ENCODE results near the gene APLF.

DNA sequence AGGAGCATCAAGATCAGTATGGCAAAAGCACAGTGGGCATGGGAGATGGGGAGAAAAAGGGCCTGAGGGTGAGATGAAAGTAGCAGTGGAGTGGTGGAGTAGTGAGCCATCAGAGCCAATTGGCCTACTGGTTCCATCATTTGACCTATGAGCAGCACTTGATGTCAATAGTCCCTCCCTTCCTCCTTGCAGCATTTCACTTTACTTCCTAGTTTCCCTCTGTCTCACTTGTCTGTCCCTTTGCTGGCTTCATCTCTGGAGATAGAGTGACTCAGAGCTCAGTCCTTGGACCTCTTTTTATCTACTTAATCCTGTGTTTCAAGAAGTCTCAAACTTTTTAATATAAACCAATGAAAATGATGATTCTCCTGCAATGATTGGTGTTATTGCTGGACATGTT, 32.4 kb upstream of the APLF start:
- TF ChIP-seq, protein P1, sequence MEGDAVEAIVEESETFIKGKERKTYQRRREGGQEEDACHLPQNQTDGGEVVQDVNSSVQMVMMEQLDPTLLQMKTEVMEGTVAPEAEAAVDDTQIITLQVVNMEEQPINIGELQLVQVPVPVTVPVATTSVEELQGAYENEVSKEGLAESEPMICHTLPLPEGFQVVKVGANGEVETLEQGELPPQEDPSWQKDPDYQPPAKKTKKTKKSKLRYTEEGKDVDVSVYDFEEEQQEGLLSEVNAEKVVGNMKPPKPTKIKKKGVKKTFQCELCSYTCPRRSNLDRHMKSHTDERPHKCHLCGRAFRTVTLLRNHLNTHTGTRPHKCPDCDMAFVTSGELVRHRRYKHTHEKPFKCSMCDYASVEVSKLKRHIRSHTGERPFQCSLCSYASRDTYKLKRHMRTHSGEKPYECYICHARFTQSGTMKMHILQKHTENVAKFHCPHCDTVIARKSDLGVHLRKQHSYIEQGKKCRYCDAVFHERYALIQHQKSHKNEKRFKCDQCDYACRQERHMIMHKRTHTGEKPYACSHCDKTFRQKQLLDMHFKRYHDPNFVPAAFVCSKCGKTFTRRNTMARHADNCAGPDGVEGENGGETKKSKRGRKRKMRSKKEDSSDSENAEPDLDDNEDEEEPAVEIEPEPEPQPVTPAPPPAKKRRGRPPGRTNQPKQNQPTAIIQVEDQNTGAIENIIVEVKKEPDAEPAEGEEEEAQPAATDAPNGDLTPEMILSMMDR (conservative IDR thresholded peaks at IDR 0.05; ENCODE audit: low read depth in 2 of 2), result no peak
- TF ChIP-seq, protein P2, sequence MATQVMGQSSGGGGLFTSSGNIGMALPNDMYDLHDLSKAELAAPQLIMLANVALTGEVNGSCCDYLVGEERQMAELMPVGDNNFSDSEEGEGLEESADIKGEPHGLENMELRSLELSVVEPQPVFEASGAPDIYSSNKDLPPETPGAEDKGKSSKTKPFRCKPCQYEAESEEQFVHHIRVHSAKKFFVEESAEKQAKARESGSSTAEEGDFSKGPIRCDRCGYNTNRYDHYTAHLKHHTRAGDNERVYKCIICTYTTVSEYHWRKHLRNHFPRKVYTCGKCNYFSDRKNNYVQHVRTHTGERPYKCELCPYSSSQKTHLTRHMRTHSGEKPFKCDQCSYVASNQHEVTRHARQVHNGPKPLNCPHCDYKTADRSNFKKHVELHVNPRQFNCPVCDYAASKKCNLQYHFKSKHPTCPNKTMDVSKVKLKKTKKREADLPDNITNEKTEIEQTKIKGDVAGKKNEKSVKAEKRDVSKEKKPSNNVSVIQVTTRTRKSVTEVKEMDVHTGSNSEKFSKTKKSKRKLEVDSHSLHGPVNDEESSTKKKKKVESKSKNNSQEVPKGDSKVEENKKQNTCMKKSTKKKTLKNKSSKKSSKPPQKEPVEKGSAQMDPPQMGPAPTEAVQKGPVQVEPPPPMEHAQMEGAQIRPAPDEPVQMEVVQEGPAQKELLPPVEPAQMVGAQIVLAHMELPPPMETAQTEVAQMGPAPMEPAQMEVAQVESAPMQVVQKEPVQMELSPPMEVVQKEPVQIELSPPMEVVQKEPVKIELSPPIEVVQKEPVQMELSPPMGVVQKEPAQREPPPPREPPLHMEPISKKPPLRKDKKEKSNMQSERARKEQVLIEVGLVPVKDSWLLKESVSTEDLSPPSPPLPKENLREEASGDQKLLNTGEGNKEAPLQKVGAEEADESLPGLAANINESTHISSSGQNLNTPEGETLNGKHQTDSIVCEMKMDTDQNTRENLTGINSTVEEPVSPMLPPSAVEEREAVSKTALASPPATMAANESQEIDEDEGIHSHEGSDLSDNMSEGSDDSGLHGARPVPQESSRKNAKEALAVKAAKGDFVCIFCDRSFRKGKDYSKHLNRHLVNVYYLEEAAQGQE (IDR thresholded peaks at IDR 0.05; ENCODE audit: unreplicated experiment), result no peak
- TF ChIP-seq STAT1 (IDR thresholded peaks at IDR 0.05; ENCODE audit: unreplicated experiment) (no peak), POLR2AphosphoS5 (IDR thresholded peaks at IDR 0.05; ENCODE audit: low read depth) (no peak), EZH2phosphoT487 (IDR thresholded peaks at IDR 0.05; ENCODE audit: unreplicated experiment) (no peak), EZH2 (IDR thresholded peaks at IDR 0.05; ENCODE audit: low read depth, unreplicated experiment) (no peak), ZNF114 (CRISPR knock-in tag; IDR thresholded peaks at IDR 0.05) (no peak), JUNB (IDR thresholded peaks at IDR 0.05; ENCODE audit: unreplicated experiment) (no peak), CREB1 (CRISPR knock-in tag; IDR thresholded peaks at IDR 0.05; ENCODE audit: low read depth) (no peak), NANOG (IDR thresholded peaks at IDR 0.05; ENCODE audit: borderline replicate concordance) (no peak)
- TF ChIP-seq, protein P3, sequence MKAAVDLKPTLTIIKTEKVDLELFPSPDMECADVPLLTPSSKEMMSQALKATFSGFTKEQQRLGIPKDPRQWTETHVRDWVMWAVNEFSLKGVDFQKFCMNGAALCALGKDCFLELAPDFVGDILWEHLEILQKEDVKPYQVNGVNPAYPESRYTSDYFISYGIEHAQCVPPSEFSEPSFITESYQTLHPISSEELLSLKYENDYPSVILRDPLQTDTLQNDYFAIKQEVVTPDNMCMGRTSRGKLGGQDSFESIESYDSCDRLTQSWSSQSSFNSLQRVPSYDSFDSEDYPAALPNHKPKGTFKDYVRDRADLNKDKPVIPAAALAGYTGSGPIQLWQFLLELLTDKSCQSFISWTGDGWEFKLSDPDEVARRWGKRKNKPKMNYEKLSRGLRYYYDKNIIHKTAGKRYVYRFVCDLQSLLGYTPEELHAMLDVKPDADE (IDR thresholded peaks at IDR 0.05), result no peak
- TF ChIP-seq, protein P4, sequence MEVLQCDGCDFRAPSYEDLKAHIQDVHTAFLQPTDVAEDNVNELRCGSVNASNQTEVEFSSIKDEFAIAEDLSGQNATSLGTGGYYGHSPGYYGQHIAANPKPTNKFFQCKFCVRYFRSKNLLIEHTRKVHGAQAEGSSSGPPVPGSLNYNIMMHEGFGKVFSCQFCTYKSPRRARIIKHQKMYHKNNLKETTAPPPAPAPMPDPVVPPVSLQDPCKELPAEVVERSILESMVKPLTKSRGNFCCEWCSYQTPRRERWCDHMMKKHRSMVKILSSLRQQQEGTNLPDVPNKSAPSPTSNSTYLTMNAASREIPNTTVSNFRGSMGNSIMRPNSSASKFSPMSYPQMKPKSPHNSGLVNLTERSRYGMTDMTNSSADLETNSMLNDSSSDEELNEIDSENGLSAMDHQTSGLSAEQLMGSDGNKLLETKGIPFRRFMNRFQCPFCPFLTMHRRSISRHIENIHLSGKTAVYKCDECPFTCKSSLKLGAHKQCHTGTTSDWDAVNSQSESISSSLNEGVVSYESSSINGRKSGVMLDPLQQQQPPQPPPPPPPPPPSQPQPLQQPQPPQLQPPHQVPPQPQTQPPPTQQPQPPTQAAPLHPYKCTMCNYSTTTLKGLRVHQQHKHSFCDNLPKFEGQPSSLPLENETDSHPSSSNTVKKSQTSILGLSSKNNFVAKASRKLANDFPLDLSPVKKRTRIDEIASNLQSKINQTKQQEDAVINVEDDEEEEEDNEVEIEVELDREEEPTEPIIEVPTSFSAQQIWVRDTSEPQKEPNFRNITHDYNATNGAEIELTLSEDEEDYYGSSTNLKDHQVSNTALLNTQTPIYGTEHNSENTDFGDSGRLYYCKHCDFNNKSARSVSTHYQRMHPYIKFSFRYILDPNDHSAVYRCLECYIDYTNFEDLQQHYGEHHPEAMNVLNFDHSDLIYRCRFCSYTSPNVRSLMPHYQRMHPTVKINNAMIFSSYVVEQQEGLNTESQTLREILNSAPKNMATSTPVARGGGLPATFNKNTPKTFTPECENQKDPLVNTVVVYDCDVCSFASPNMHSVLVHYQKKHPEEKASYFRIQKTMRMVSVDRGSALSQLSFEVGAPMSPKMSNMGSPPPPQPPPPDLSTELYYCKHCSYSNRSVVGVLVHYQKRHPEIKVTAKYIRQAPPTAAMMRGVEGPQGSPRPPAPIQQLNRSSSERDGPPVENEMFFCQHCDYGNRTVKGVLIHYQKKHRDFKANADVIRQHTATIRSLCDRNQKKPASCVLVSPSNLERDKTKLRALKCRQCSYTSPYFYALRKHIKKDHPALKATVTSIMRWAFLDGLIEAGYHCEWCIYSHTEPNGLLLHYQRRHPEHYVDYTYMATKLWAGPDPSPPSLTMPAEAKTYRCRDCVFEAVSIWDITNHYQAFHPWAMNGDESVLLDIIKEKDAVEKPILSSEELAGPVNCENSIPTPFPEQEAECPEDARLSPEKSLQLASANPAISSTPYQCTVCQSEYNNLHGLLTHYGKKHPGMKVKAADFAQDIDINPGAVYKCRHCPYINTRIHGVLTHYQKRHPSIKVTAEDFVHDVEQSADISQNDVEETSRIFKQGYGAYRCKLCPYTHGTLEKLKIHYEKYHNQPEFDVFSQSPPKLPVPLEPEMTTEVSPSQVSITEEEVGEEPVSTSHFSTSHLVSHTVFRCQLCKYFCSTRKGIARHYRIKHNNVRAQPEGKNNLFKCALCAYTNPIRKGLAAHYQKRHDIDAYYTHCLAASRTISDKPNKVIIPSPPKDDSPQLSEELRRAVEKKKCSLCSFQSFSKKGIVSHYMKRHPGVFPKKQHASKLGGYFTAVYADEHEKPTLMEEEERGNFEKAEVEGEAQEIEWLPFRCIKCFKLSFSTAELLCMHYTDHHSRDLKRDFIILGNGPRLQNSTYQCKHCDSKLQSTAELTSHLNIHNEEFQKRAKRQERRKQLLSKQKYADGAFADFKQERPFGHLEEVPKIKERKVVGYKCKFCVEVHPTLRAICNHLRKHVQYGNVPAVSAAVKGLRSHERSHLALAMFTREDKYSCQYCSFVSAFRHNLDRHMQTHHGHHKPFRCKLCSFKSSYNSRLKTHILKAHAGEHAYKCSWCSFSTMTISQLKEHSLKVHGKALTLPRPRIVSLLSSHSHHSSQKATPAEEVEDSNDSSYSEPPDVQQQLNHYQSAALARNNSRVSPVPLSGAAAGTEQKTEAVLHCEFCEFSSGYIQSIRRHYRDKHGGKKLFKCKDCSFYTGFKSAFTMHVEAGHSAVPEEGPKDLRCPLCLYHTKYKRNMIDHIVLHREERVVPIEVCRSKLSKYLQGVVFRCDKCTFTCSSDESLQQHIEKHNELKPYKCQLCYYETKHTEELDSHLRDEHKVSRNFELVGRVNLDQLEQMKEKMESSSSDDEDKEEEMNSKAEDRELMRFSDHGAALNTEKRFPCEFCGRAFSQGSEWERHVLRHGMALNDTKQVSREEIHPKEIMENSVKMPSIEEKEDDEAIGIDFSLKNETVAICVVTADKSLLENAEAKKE (CRISPR knock-in tag; IDR thresholded peaks at IDR 0.05), result no peak
